ENCODE results near the gene CEBPA.

CEBPA gene

DNA sequence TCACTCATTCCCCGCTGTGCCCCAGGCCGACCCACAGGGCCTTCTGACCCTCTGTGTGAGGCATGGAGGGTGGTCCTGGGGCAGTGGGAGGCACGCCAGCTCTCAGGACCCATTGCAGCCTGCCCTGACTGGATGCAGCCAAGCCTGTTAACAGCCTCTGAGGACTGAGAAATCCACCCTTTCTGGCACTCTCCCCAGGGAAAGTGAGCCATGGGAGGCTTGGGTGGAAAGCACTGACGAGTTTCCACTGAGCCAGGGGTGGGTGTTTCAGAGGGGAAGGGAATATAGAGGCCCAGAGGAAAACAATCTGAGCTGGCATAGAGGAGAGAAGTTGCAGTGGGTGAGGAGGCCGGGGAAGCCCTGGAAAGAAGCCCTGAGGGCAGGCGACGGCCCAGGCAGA, 46.1 kb downstream of the CEBPA start:
- Histone ChIP-seq H3K4me2 (ENCODE audit: low read length) (no peak overlapping the region), H3K9ac (ENCODE audit: low read length) (no peak overlapping the region), H3K27ac (ENCODE audit: low read depth, low read length, poor library complexity, severe bottlenecking) (no peak overlapping the region), H3K27me3 (ENCODE audit: insufficient read depth, low read length) (no peaks in the 10 kb centered on the region), H3K9me3 (ENCODE audit: low read length) (no peaks in the 10 kb centered on the region), H3K36me3 (ENCODE audit: insufficient read depth, low read length) (no peaks in the 10 kb centered on the region), H3K4me3 (ENCODE audit: low read depth, low read length, poor library complexity, severe bottlenecking) (no peak overlapping the region), H4K20me1 (ENCODE audit: insufficient read depth, low read length) (no peaks in the 10 kb centered on the region), H3F3A (ENCODE audit: insufficient read depth, low read length) (no peaks in the 10 kb centered on the region), H3K79me2 (ENCODE audit: insufficient read depth, low read length) (no peaks in the 10 kb centered on the region), H2AFZ (ENCODE audit: low read length) (no peak overlapping the region), H3K9me2 (ENCODE audit: low read depth, low read length) (no peaks in the 10 kb centered on the region), H3K4me1 (ENCODE audit: insufficient read depth, low read length, severe bottlenecking) (no peaks in the 10 kb centered on the region)
- TF ChIP-seq EZH2 (IDR thresholded peaks at IDR 0.05; ENCODE audit: borderline replicate concordance, low read length) (no peak), CTCF (IDR thresholded peaks at IDR 0.05; ENCODE audit: low read length) (no peak)

- no peaks in the 10 kb centered on the region for H3K4me1 ChIP-seq (ENCODE audit: insufficient read depth, low read length, severe bottlenecking)
- H3K27ac ChIP-seq (ENCODE audit: low read depth, low read length, poor library complexity, severe bottlenecking): no peak overlapping the region
- no peaks in the 10 kb centered on the region for H3K79me2 ChIP-seq (ENCODE audit: insufficient read depth, low read length)
- no peaks in the 10 kb centered on the region for H3F3A ChIP-seq (ENCODE audit: insufficient read depth, low read length)
- no peak for TF ChIP-seq EZH2 (IDR thresholded peaks at IDR 0.05; ENCODE audit: borderline replicate concordance, low read length)
- no peak for TF ChIP-seq CTCF (IDR thresholded peaks at IDR 0.05; ENCODE audit: low read length)
- H3K9me3 ChIP-seq (ENCODE audit: low read length): no peaks in the 10 kb centered on the region
- no peaks in the 10 kb centered on the region for H4K20me1 ChIP-seq (ENCODE audit: insufficient read depth, low read length)
- no peak overlapping the region for H3K4me3 ChIP-seq (ENCODE audit: low read depth, low read length, poor library complexity, severe bottlenecking)
- no peak overlapping the region for H3K9ac ChIP-seq (ENCODE audit: low read length)
- no peaks in the 10 kb centered on the region for H3K36me3 ChIP-seq (ENCODE audit: insufficient read depth, low read length)
- H3K27me3 ChIP-seq (ENCODE audit: insufficient read depth, low read length): no peaks in the 10 kb centered on the region
- H3K4me2 ChIP-seq (ENCODE audit: low read length): no peak overlapping the region
- no peaks in the 10 kb centered on the region for H3K9me2 ChIP-seq (ENCODE audit: low read depth, low read length)
- H2AFZ ChIP-seq (ENCODE audit: low read length): no peak overlapping the region
These were observed 46.6 kb downstream of the CEBPA start for GRCh38 chr19:33255781-33256180.

DNA sequence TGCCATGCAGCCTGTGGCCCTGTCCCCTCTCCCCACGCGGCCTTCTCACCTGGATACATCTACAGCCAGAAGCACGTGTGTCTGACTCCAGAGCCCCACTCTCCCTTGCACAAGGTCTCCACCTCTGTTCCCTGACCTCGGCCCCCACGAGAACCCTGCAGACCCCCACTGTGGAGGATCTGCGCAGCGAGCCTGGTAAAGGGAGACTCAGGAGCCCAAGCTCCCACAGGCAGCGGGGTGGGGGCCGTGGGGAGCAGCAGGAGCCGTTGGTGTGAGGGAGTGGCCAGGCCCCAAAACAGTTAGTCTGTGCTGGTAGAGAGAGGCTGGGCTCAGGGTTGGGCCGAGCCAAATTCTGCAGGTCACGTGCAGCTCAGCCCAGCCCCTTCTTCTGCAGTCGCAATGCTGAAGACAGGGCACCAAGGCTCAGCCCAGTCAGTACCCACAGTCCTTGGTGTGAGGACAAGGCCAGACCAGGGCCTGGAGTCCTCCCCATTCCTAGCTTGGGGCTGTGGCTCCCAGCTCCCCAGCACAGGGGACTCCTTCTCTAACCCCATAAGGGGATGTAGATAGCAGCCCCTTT, 48.0 kb downstream of the CEBPA start:
- H3K9ac ChIP-seq (ENCODE audit: low read length): no peak overlapping the region
- no peak overlapping the region for H3K27ac ChIP-seq (ENCODE audit: low read depth, low read length, poor library complexity, severe bottlenecking)
- no peaks in the 10 kb centered on the region for H3K9me2 ChIP-seq (ENCODE audit: low read depth, low read length)
- no peaks in the 10 kb centered on the region for H3K79me2 ChIP-seq (ENCODE audit: insufficient read depth, low read length)
- no peak overlapping the region for H3K4me3 ChIP-seq (ENCODE audit: low read depth, low read length, poor library complexity, severe bottlenecking)
- no peaks in the 10 kb centered on the region for H3K36me3 ChIP-seq (ENCODE audit: insufficient read depth, low read length)
- no peaks in the 10 kb centered on the region for H3K4me1 ChIP-seq (ENCODE audit: insufficient read depth, low read length, severe bottlenecking)
- H3K9me3 ChIP-seq (ENCODE audit: low read length): no peaks in the 10 kb centered on the region
- no peaks in the 10 kb centered on the region for H4K20me1 ChIP-seq (ENCODE audit: insufficient read depth, low read length)
- H3K27me3 ChIP-seq (ENCODE audit: insufficient read depth, low read length): no peaks in the 10 kb centered on the region
- no peaks in the 10 kb centered on the region for H3F3A ChIP-seq (ENCODE audit: insufficient read depth, low read length)
- TF ChIP-seq CTCF (IDR thresholded peaks at IDR 0.05; ENCODE audit: low read length) (no peak), EZH2 (IDR thresholded peaks at IDR 0.05; ENCODE audit: borderline replicate concordance, low read length) (no peak)
- no peak overlapping the region for H3K4me2 ChIP-seq (ENCODE audit: low read length)
- no peak overlapping the region for H2AFZ ChIP-seq (ENCODE audit: low read length)

Data from OCI-LY1 (cell line).